GM23338 (cell line): ENCODE measurements around the gene PTPRN2. TPM values are rescaled to one million over a fixed set of nuclear protein-coding genes. Genes with fewer than 3 reads are reported as not detected.

Source experiments
- ATAC-seq: fragments of 200-7000 bp; cut with Tn5 transposase; 3 replicates; pipeline ENCODE4 v1.9.1; 2020
- DNase-seq: peaks from one replicate; pipeline ENCODE4 v3.0.0-alpha.2; 2015; ENCODE audit warnings: low spot score
- H2AFZ ChIP-seq: fragments of 200-600 bp; sonication (generic); 2 replicates; pipeline ENCODE4 v1.8.0; 2016; ENCODE audit warnings: antibody characterized with exemption, mild to moderate bottlenecking, moderate library complexity
- H3F3A ChIP-seq: fragments of 200-600 bp; sonication (generic); replicated peaks from 2 replicates; pipeline ENCODE4 v1.8.0; 2017; ENCODE audit warnings: antibody characterized with exemption, mixed run types, low read depth
- H3K27ac ChIP-seq: fragments of 200-600 bp; sonication (generic); 2 replicates; pipeline ENCODE4 v1.6.1; 2016; ENCODE audit warnings: low read depth
- H3K27me3 ChIP-seq: fragments of 200-600 bp; sonication (generic); 2 replicates; pipeline ENCODE4 v1.8.0; 2016; ENCODE audit warnings: mild to moderate bottlenecking, mixed run types, moderate library complexity; ENCODE audit not compliant: insufficient read depth
- H3K36me3 ChIP-seq: fragments of 200-600 bp; sonication (generic); 2 replicates; pipeline ENCODE4 v1.8.0; 2016; ENCODE audit warnings: mild to moderate bottlenecking; ENCODE audit not compliant: insufficient read depth
- H3K4me1 ChIP-seq: fragments of 200-600 bp; sonication (generic); 2 replicates; pipeline ENCODE4 v1.8.0; 2016; ENCODE audit warnings: mild to moderate bottlenecking, moderate library complexity; ENCODE audit not compliant: insufficient read depth
- H3K4me2 ChIP-seq: fragments of 200-600 bp; sonication (generic); 2 replicates; pipeline ENCODE4 v1.7.1; 2017; ENCODE audit warnings: mixed run types
- H3K4me3 ChIP-seq: fragments of 200-600 bp; sonication (generic); 2 replicates; pipeline ENCODE4 v1.6.1; 2016; ENCODE audit warnings: mixed run types
- H3K79me2 ChIP-seq: fragments of 200-600 bp; sonication (generic); replicated peaks from 2 replicates; pipeline ENCODE4 v1.8.0; 2017; ENCODE audit warnings: mild to moderate bottlenecking; ENCODE audit not compliant: insufficient read depth
- H3K9me2 ChIP-seq: fragments of 200-600 bp; sonication (generic); 2 replicates; pipeline ENCODE4 v1.8.0; 2017; ENCODE audit not compliant: insufficient read depth
- H4K20me1 ChIP-seq: fragments of 200-600 bp; sonication (generic); replicated peaks from 2 replicates; pipeline ENCODE4 v1.8.0; 2017; ENCODE audit warnings: mild to moderate bottlenecking; ENCODE audit not compliant: insufficient read depth
- H3K27ac Mint-ChIP-seq: 2 replicates; pipeline ENCODE4 v1.8.0; 2020; ENCODE audit warnings: inconsistent platforms, mild to moderate bottlenecking, moderate library complexity, mixed read lengths
- H3K27me3 Mint-ChIP-seq: 3 replicates; pipeline ENCODE4 v1.8.0; 2022; ENCODE audit warnings: low read depth, mild to moderate bottlenecking, moderate library complexity, mixed read lengths, inconsistent platforms; ENCODE audit not compliant: insufficient read depth, poor library complexity
- H3K36me3 Mint-ChIP-seq: 3 replicates; pipeline ENCODE4 v1.8.0; 2021; ENCODE audit warnings: low read depth, mild to moderate bottlenecking, inconsistent platforms, moderate library complexity, mixed read lengths
- H3K4me1 Mint-ChIP-seq: 3 replicates; pipeline ENCODE4 v1.8.0; 2020; ENCODE audit warnings: mild to moderate bottlenecking, inconsistent platforms, mixed read lengths
- H3K4me3 Mint-ChIP-seq: 3 replicates; pipeline ENCODE4 v1.8.0; 2021; ENCODE audit warnings: moderate library complexity, mild to moderate bottlenecking, inconsistent platforms, mixed read lengths
- H3K9me3 Mint-ChIP-seq: 3 replicates; pipeline ENCODE4 v1.8.0; 2020; ENCODE audit warnings: moderate library complexity, mild to moderate bottlenecking, inconsistent platforms, mixed read lengths
- CREB1 ChIP-seq: fragments of 250-450 bp; sonication (Bioruptor Pico); IDR thresholded peaks from 2 replicates; pipeline ENCODE4 v1.5.0; 2020; ENCODE audit warnings: low read depth, mild to moderate bottlenecking, moderate library complexity
- CTCF ChIP-seq, 2 experiments: fragments of 200-600 bp in 1 of 2; sonication (generic) in 1 of 2; conservative IDR thresholded peaks; 2 replicates each; pipeline versions ENCODE4 v1.5.1 to v1.6.1; 2016 to 2017; ENCODE audit warnings: antibody characterized with exemption in 2 of 2, low read depth in 2 of 2, mild to moderate bottlenecking in 2 of 2, moderate library complexity in 1 of 2
- ETS1 ChIP-seq: IDR thresholded peaks from 2 replicates; pipeline ENCODE4 v1.6.1; 2016; ENCODE audit warnings: antibody characterized with exemption
- EZH2 ChIP-seq: fragments of 200-600 bp; sonication (generic); IDR thresholded peaks from one replicate; pipeline ENCODE4 v1.8.0; 2017; ENCODE audit warnings: antibody characterized with exemption, mild to moderate bottlenecking, low read depth; ENCODE audit not compliant: unreplicated experiment
- EZH2phosphoT487 ChIP-seq: fragments of 200-600 bp; sonication (generic); IDR thresholded peaks from one replicate; pipeline ENCODE4 v1.8.1; 2018; ENCODE audit warnings: antibody characterized with exemption; ENCODE audit not compliant: unreplicated experiment
- JUNB ChIP-seq: IDR thresholded peaks from one replicate; pipeline ENCODE4 v1.6.1; 2016; ENCODE audit warnings: antibody characterized with exemption; ENCODE audit not compliant: unreplicated experiment
- NANOG ChIP-seq: IDR thresholded peaks from 2 replicates; pipeline ENCODE4 v1.6.1; 2016; ENCODE audit warnings: antibody characterized with exemption, borderline replicate concordance
- POLR2AphosphoS5 ChIP-seq: IDR thresholded peaks from 2 replicates; pipeline ENCODE4 v1.6.1; 2016; ENCODE audit warnings: antibody characterized with exemption, low read depth
- REST ChIP-seq: IDR thresholded peaks from one replicate; pipeline ENCODE4 v1.6.1; 2018; ENCODE audit warnings: antibody characterized with exemption; ENCODE audit not compliant: unreplicated experiment
- STAT1 ChIP-seq: IDR thresholded peaks from one replicate; pipeline ENCODE4 v1.6.1; 2016; ENCODE audit warnings: antibody characterized with exemption; ENCODE audit not compliant: unreplicated experiment
- ZNF114 ChIP-seq: fragments of 250-450 bp; sonication (Bioruptor Pico); IDR thresholded peaks from 2 replicates; pipeline ENCODE4 v1.5.0; 2020; ENCODE audit warnings: mild to moderate bottlenecking, moderate library complexity
- ZNF331 ChIP-seq: fragments of 250-450 bp; sonication (Bioruptor Pico); IDR thresholded peaks from 2 replicates; pipeline ENCODE4 v1.5.0; 2020; ENCODE audit warnings: low read depth, mild to moderate bottlenecking, moderate library complexity
- ZNF462 ChIP-seq: fragments of 250-450 bp; sonication (Bioruptor Pico); IDR thresholded peaks from 2 replicates; pipeline ENCODE4 v1.5.0; 2020; ENCODE audit warnings: mild to moderate bottlenecking, moderate library complexity
- polyA plus RNA-seq: library from polyadenylated mRNA; unstranded; fragments of >200 nt; fragmentation: Nextera tagmentation; extraction: Ambion mirVana; gene quantifications from 2 replicates; pipeline ENCODE4 v1.2.1, GENCODE V29; 2016
- total RNA-seq: library from RNA; depleted of rRNA; stranded (reverse); fragments of >200 nt; shearing (Covaris generic); gene quantifications from 2 replicates; pipeline ENCODE4 v1.2.3, GENCODE V29; 2014

The PTPRN2 gene
- total and polyA plus RNA-seq, 2 experiments from 2014 or later = 0.87 to 4.0 TPM

- TF ChIP-seq CREB1 (CRISPR knock-in tag) = no peak
- TF ChIP-seq POLR2AphosphoS5 = no peak
- no peak for TF ChIP-seq CTCF (conservative IDR thresholded peaks at IDR 0.05; ENCODE audit: low read depth in 2 of 2)
- TF ChIP-seq ZNF331 (CRISPR knock-in tag) = no peak
- TF ChIP-seq ZNF114 = no peak
Observed at GRCh38 chr7:157739031-157739430, 848.6 kb downstream of the PTPRN2 start (continued).

- Mint-ChIP-seq H3K9me3 (peaks cover 95% of the 10 kb centered on the region), H3K4me3 (no peak overlapping the region), H3K27ac (no peak overlapping the region), H3K36me3 (peaks cover 57% of the 10 kb centered on the region), H3K4me1 (no peaks in the 10 kb centered on the region), H3K27me3 (peaks cover 5% of the 10 kb centered on the region)
- Histone ChIP-seq H3K4me3 (no peak overlapping the region), H2AFZ (no peak overlapping the region), H3K27ac (no peak overlapping the region), H3K36me3 (no peaks in the 10 kb centered on the region), H3K4me1 (no peaks in the 10 kb centered on the region), H3K4me2 (no peak overlapping the region), H4K20me1 (no peaks in the 10 kb centered on the region), H3K9me2 (no peaks in the 10 kb centered on the region), H3F3A (no peaks in the 10 kb centered on the region), H3K27me3 (no peaks in the 10 kb centered on the region), H3K79me2 (no peaks in the 10 kb centered on the region)
- DNase-seq (peak; percentile 26), ATAC-seq (no peak)
- no peak for TF ChIP-seq STAT1
- no peak for TF ChIP-seq EZH2
- no peak for TF ChIP-seq ZNF114
- TF ChIP-seq ZNF462 (CRISPR knock-in tag) = no peak
- no peak for TF ChIP-seq REST
- TF ChIP-seq EZH2phosphoT487 = no peak
- TF ChIP-seq ETS1 = no peak
- no peak for TF ChIP-seq POLR2AphosphoS5
- no peak for TF ChIP-seq ZNF331 (CRISPR knock-in tag)
- TF ChIP-seq CREB1 (CRISPR knock-in tag) = no peak
- no peak for TF ChIP-seq JUNB
- no peak for TF ChIP-seq NANOG
Observed at GRCh38 chr7:157738066-157738460, 849.6 kb downstream of the PTPRN2 start.
